Right renal pelvis (tissue), 4 donors: ENCODE results near the gene UST. TPM values are rescaled to one million over a fixed set of nuclear protein-coding genes. Genes with fewer than 3 reads are reported as not detected.

Source experiments
- DNase-seq, 4 donors: peaks; one replicate each; pipeline ENCODE4 v3.0.0-alpha.2; 2013; ENCODE audit warnings: low read depth in 4 of 4, low spot score in 3 of 4, missing footprints in 1 of 4
- polyA plus RNA-seq, 4 donors: library from polyadenylated mRNA; unstranded; fragments of 120-200 nt; gene quantifications; one replicate each; pipeline ENCODE4 v1.2.1, GENCODE V29; 2013; ENCODE audit not compliant: insufficient read length in 4 of 4

The UST gene
- polyA plus RNA-seq, 4 donors = 10.6 to 13.2 (median 12.3) TPM

DNA sequence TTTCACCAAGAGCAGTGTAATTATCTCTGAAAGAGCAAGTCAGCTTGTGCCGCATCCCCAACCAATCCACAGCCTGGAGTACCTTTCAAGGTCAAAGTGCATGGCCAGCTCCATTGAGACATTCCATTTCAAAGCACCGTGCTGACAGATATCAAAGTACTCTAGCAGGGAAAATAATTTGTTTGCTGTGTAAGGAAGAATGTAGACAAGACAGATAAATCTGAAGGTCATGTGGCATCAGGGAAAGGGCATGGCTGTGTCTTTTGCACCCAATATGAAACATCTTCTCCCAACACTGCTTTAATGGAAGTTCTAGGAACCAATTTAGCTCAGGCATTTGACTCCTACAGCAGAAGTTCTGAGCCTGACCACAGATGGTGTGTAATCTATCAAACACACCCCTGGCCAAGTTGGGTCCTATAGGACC lies 328.0 kb downstream of the UST start:
- DNase-seq = no peak

GRCh38 chr6:149075616-149076354 lies 329.0 kb downstream of the UST start:
- no peak for DNase-seq

GRCh38 chr6:149076355-149076734 lies 329.5 kb downstream of the UST start:
- no peak for DNase-seq

DNA sequence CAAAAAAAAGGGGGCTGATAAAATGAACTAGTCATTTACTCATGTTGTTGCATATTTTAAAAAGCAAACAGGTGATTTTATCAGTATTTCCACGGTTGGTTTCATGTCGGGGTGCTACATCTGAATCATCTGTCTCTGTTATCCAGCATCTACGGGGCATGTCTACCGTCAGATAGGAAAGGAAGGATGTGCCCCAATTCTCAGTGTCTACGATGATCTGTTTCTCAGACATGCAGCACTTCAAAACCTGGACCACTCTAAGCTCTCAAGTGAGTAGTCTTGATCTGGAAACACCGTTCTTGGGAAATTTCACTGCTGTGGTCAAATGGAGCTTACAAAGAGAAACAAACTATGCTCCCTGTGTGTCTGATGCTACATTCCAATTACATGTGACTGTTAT lies 330.4 kb downstream of the UST start:
- no peak for DNase-seq

DNA sequence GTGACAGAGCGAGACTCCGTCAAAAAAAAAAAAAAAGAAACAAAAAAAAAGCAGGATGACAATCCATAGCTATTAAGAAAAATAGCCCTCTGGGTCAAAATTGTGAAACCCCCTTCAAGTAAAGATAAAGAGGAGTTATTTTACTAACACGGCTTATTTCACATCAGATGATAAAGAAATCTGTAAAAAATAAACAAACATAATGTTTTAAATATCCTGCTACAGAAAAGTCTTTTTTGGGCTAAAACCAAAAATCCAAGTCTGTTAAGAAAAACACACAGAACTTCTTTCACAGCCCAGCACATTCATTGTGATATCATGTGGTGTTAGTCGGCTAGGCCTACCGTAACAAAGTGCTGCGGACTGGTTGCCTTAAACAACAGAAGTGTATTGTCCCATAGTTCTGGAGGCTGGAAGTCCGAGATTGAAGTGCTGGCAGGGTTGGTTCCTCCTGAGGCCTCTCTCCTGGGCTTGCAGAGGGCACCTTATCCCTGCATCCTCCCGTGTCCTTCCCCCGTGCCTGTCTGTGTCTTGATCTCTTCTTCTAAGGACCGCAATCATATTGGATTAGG lies 331.5 kb downstream of the UST start:
- no peak for DNase-seq

DNA sequence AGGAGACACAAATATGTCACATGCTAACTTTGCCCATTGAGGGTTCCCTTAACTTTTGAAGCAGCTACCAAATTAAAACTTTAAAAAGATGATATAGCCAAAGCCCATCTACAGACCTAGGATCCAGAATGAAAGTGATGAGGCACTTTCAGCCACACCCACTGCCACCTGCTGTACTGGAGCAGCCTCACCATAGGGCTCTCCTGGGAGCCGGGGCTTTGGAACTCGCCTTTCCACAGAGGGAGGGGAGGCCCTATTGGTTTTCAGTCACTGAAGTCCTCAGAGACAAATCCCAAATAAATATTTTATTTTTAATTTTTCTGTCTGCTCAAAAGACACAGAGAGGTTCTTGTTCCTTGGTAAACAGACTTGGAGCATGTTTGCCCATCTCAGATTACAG lies 332.6 kb downstream of the UST start:
- no peak for DNase-seq

DNA sequence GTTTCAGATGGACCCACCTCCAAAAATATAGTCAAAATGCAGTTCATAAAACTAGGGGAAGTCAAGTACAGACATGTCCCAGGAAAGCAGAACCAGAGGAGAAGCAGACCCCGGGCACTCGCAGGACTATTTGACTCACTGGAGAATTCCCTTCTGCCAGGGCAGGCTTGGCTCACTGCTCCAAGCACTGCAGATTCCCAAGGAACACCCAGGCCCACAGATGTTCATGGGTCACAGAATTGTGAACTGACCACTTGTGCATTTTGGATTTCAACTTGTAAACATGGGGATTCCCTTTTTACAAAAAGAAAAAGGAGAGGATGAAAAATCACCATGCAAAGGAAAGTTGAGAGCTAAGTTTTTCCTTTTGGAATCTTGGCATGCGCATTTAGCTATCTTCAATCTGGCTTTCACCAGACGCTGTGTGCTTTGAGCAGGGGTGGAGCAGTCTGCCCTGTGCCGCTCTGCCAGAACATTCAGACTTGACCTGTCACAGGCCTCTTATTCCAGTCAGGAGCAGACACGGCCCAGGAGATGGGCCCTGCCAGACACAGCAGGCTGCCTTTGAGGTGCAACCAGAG lies 333.2 kb downstream of the UST start:
- DNase-seq = no peak

GRCh38 chr6:149080511-149080910 lies 333.7 kb downstream of the UST start:
- no peak for DNase-seq

- no peak for DNase-seq
Observed at GRCh38 chr6:149081281-149081680, 334.5 kb downstream of the UST start.

GRCh38 chr6:149082320-149082719 lies 335.5 kb downstream of the UST start:
- peak in 3 of 4 donors; percentile 52 to 65 (median 64) for DNase-seq

GRCh38 chr6:149084026-149084425 lies 337.2 kb downstream of the UST start:
- no peak for DNase-seq

GRCh38 chr6:149084808-149085556 lies 338.2 kb downstream of the UST start:
- DNase-seq = no peak

DNA sequence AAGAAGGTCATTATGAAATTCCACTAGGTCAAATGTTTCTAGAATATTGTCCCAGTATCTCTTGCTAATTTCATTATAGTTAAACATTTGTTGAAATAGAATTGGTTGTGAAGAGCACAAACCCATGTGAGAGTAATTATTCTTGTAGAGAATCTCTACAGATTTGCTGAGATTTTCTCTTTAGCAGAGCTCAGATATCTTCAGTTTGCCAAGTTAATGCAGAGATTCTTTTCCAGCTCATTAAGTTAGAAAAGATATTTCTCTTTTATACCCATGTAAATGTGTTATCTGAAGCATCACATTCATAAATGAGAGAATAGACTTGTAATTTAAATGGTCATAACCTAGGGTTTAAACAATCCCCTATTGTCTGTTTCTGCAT lies 338.7 kb downstream of the UST start:
- DNase-seq = no peak

- no peak for DNase-seq
Observed at GRCh38 chr6:149086363-149086762, 339.5 kb downstream of the UST start.

DNA sequence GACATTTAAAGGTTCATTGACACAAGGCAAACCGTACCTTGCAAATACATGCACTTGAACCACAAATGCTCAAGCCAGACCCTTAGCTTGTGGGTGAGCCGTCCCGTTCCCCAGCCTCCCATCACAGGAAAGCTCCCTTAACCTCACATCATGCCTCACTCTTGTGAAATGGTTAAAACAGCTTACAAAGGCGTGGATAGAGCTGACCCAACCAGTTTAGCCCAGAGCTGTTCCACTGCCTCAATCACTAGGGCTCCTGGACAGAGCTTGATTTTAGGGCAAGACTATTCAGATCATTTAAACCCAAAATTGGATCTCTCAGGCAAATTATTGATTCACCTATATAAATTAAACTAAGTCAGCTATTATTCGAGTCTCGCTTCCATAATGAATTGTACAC lies 341.1 kb downstream of the UST start:
- no peak for DNase-seq

DNA sequence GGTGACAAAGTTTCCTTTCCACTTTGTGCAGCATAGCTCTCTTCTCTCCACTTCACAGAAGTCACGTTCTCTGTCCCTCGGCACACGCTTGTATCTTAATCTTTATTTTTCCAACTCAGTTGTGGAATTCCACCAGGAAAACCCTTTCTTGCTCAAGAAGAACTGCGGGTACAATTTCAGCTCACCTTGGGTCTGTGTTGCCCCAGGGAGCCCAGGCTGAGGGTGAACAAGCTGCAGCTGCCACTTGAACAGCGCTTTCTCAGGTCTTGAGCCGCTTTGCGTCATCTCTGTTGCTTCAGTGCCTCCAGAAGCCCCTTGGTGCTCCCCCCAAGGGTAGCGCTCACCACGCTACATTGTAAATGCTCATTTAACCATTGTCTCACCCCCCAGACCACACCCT lies 341.5 kb downstream of the UST start:
- DNase-seq = no peak

GRCh38 chr6:149089510-149089909 lies 342.7 kb downstream of the UST start:
- no peak for DNase-seq

GRCh38 chr6:149090937-149091336 lies 344.1 kb downstream of the UST start:
- no peak for DNase-seq

DNA sequence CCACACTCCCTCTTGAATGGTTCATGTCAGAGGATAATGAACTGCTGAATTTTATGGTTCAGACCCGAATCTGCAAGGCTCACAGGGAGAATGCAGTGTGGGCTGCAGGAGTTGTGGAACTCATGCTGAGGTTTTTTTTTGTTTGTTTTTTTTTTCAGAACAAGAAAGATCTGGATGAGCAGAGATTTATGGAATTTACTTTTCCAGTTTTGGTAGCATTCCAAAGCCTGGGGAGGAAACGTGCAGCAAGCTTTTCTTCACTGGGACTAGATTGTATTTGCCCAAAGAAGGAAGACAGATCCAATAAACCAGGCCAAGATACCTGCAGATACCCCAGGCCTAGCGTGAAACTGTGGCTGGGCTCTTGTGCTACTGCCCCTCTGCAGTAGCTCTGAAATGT lies 346.8 kb downstream of the UST start:
- no peak for DNase-seq

DNA sequence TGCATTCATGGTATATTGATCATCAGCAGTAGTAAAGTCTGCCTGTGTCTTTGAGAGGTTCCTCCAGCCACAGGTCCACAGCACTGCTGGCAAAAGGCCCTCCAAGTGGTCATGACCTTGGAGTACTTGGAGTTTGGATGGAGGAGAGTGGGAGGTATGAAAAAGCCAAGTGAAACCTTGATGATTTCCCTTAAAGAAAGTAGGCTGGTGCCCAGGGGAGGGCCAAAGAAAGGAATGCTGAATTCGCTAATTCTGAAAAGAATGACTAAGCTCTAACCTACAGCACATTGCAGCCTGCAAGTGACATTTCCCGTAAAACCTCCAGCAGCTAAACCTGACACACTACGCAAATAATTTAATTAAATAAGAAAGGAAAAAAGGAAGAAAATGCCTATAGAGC lies 347.3 kb downstream of the UST start:
- no peak for DNase-seq

DNA sequence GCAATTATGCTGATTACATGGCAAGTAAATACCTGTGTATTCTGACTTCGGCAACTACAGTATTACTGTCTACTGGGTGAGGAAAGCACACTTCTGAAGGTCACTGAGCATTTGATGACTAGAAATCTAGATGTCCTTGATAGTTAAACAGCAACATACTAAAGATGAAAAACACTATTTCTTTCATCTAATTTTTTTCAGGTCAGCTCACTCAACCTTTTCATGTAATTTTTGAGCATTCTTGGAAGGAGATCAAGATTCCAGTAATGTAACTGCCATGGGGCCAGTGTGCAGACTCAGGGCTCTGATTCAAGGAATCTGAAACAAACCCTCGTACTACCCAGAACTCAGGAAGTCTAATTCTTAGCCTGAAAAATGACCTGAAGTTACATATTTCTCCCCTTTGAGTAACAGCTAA lies 348.1 kb downstream of the UST start:
- no peak for DNase-seq

DNA sequence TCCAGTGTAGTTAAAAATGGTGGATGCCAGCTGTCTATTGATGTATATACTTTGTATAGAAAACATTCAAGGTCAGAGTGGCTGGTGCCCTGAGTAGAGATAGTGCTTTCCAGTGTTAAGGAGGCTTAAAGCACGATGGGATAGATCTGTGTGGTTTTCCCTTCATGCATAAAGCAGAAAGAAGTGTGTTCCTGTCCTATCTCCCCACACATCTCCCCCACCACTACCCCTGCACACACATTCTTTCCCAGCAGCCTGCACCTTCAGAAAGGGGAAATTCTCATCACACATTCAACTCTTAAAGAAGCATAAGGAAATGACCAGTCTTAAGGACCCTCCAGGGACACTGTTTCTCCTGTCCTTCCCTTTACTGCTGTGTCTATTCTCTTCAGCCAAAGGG lies 349.0 kb downstream of the UST start:
- DNase-seq = no peak
